ENCODE results near the gene ZNF775. TPM values are rescaled to one million over a fixed set of nuclear protein-coding genes. Genes with fewer than 3 reads are reported as not detected.

ZNF775 gene
- polyA plus RNA-seq, 1 donor (not counting 4 experiments of a cell fraction or from before 2014, with no cell fraction given): 1.0 TPM

- Histone ChIP-seq H3K4me2 (ENCODE audit: control insufficient read depth, extremely low read depth, insufficient read depth, low read depth, low read length) (no peak overlapping the region), H3K4me1 (ENCODE audit: control insufficient read depth, extremely low read depth, insufficient read depth, low read length) (no peaks in the 10 kb centered on the region), H3K27me3 (ENCODE audit: control insufficient read depth, extremely low read depth, insufficient read depth, low read length) (peaks cover 47% of the 10 kb centered on the region), H2AFZ (ENCODE audit: control insufficient read depth, low read length) (no peak overlapping the region), H3K9ac (ENCODE audit: control insufficient read depth, extremely low read depth, insufficient read depth, low read length) (no peak overlapping the region), H4K20me1 (ENCODE audit: control insufficient read depth, extremely low read depth, insufficient read depth, low read length) (no peaks in the 10 kb centered on the region), H3K9me3 (ENCODE audit: control insufficient read depth, low read depth, low read length) (no peaks in the 10 kb centered on the region), H3K27ac (ENCODE audit: control insufficient read depth, insufficient read depth, low read length) (no peak overlapping the region), H3K9me1 (ENCODE audit: control insufficient read depth, extremely low read depth, insufficient read depth, low read length) (no peaks in the 10 kb centered on the region), H3K4me3 (ENCODE audit: control insufficient read depth in 2 of 3, extremely low read depth in 1 of 3, insufficient read depth in 2 of 3, low read depth in 1 of 3, low read length in 3 of 3) (no peak overlapping the region), H3K79me2 (ENCODE audit: control insufficient read depth, insufficient read depth, low read length) (no peaks in the 10 kb centered on the region), H3K36me3 (ENCODE audit: control insufficient read depth in 2 of 2, extremely low read depth in 1 of 2, insufficient read depth in 2 of 2, low read length in 2 of 2) (no peaks in the 10 kb centered on the region)
- peak; percentile 74 for TF ChIP-seq EZH2 (IDR thresholded peaks at IDR 0.05; ENCODE audit: low read length)
- no peak for TF ChIP-seq CTCF (optimal IDR thresholded peaks at IDR 0.05 in 1 of 3, IDR thresholded peaks at IDR 0.05 in 1 of 3, conservative IDR thresholded peaks at IDR 0.05 in 1 of 3; ENCODE audit: extremely low read depth in 1 of 3, insufficient read depth in 2 of 3, low read length in 3 of 3)
- DNase-seq (ENCODE audit: low read depth, low spot score) (no peak), FAIRE-seq (no peak)
- dilution Hi-C loops (cut with MboI; ENCODE audit: extremely low pct_ligation_motif_present, low sequenced_read_pairs): no loop called here
These were observed 37.1 kb upstream of the ZNF775 start for GRCh38 chr7:150342121-150342408.

GRCh38 chr7:150343225-150343624 lies 35.9 kb upstream of the ZNF775 start:
- TF ChIP-seq CTCF (optimal IDR thresholded peaks at IDR 0.05 in 1 of 3, IDR thresholded peaks at IDR 0.05 in 1 of 3, conservative IDR thresholded peaks at IDR 0.05 in 1 of 3; ENCODE audit: extremely low read depth in 1 of 3, insufficient read depth in 2 of 3, low read length in 3 of 3): no peak
- TF ChIP-seq EZH2 (IDR thresholded peaks at IDR 0.05; ENCODE audit: low read length): no peak
- no peak overlapping the region for H3K4me2 ChIP-seq (ENCODE audit: control insufficient read depth, extremely low read depth, insufficient read depth, low read depth, low read length)
- dilution Hi-C loops (cut with MboI; ENCODE audit: extremely low pct_ligation_motif_present, low sequenced_read_pairs): no loop called here
- H2AFZ ChIP-seq (ENCODE audit: control insufficient read depth, low read length): no peak overlapping the region
- peaks cover 50% of the 10 kb centered on the region for H3K27me3 ChIP-seq (ENCODE audit: control insufficient read depth, extremely low read depth, insufficient read depth, low read length)
- H3K27ac ChIP-seq (ENCODE audit: control insufficient read depth, insufficient read depth, low read length): no peak overlapping the region
- H3K36me3 ChIP-seq (ENCODE audit: control insufficient read depth in 2 of 2, extremely low read depth in 1 of 2, insufficient read depth in 2 of 2, low read length in 2 of 2): no peaks in the 10 kb centered on the region
- H3K79me2 ChIP-seq (ENCODE audit: control insufficient read depth, insufficient read depth, low read length): no peaks in the 10 kb centered on the region
- no peaks in the 10 kb centered on the region for H3K9me3 ChIP-seq (ENCODE audit: control insufficient read depth, low read depth, low read length)
- no peaks in the 10 kb centered on the region for H4K20me1 ChIP-seq (ENCODE audit: control insufficient read depth, extremely low read depth, insufficient read depth, low read length)
- no peaks in the 10 kb centered on the region for H3K4me1 ChIP-seq (ENCODE audit: control insufficient read depth, extremely low read depth, insufficient read depth, low read length)
- FAIRE-seq (no peak), DNase-seq (ENCODE audit: low read depth, low spot score) (no peak)
- H3K9ac ChIP-seq (ENCODE audit: control insufficient read depth, extremely low read depth, insufficient read depth, low read length): no peak overlapping the region
- H3K9me1 ChIP-seq (ENCODE audit: control insufficient read depth, extremely low read depth, insufficient read depth, low read length): no peaks in the 10 kb centered on the region
- no peak overlapping the region for H3K4me3 ChIP-seq (ENCODE audit: control insufficient read depth in 2 of 3, extremely low read depth in 1 of 3, insufficient read depth in 2 of 3, low read depth in 1 of 3, low read length in 3 of 3)

All from keratinocyte (primary cell).